Measurements from ENCODE around the gene CORO7. TPM values are rescaled to one million over a fixed set of nuclear protein-coding genes. Genes with fewer than 3 reads are reported as not detected.

The CORO7 gene
- total RNA-seq: 10 to 100 TPM; 17.9 to 53.7 (median 29.7) TPM

DNA sequence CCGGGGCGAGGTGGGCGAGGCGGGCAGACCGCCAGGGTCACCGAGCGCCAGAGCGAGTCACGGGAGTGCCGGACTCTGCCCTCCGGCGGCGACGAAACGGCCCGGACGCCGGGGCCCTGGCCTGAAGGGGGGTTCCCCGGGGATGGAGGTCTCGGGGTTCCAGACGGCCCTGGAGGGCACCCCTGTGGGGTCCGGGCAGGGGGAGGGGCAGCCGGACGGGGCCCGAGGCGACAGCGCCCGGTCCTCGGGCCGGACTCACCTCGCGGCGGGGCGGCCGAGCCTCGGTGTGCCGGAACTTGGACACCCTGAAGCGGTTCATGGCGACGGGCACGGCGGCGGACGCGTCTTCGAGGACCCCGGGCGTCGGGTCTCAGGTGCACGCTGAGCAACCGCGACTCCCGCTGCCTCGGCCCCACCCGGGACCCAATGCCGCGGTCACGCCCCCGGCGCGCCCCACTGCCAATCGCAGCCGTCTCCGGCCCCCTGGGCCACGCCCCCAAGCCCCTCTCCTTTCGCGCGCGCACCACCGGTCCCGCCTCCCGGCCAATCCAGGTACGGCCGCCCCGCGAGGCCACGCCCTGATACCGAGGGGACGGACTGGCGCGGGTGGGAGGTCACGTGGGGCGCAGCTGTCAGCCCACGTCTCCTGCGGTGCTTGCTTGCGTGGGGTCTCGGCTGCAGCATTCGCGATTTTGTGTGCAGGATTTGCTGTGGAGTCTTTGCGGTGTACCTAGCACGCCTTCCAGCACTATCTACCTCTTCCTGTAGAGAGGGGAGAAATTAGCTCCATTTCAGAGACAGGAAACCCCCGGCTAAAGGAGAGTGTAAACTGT is at the start of gene CORO7:
TSS of gene CORO7 (minus strand) at position 397 of the 833 bp plus-strand sequence. CDS start at position 319, 78 bp downstream.
- H3K4me3 ChIP-seq (replicated peaks in 1 of 3): peak within 1 kb of the TSS; percentile 54 to 95 (median 89)
- H3K27me3 ChIP-seq: no peaks in the 10 kb centered on the region
- DNase-seq: peak; percentile 97 to 98
- TF ChIP-seq, protein P1, sequence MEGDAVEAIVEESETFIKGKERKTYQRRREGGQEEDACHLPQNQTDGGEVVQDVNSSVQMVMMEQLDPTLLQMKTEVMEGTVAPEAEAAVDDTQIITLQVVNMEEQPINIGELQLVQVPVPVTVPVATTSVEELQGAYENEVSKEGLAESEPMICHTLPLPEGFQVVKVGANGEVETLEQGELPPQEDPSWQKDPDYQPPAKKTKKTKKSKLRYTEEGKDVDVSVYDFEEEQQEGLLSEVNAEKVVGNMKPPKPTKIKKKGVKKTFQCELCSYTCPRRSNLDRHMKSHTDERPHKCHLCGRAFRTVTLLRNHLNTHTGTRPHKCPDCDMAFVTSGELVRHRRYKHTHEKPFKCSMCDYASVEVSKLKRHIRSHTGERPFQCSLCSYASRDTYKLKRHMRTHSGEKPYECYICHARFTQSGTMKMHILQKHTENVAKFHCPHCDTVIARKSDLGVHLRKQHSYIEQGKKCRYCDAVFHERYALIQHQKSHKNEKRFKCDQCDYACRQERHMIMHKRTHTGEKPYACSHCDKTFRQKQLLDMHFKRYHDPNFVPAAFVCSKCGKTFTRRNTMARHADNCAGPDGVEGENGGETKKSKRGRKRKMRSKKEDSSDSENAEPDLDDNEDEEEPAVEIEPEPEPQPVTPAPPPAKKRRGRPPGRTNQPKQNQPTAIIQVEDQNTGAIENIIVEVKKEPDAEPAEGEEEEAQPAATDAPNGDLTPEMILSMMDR (IDR thresholded peaks at IDR 0.05): peak in 1 of 6 experiments; percentile 21
- TF ChIP-seq POLR2A (IDR thresholded peaks at IDR 0.05): peak; percentile 52 to 62
- intact Hi-C loops (cut with DNase I): no loop called here
- H3K36me3 ChIP-seq: peaks cover 4 to 5% of the 10 kb centered on the region in 2 donors
- WGBS, 2 donors: 0% methylated on average over 1 to 9 of the region's 92 CpGs
- peaks cover 10 to 16% of the 10 kb centered on the region in 2 donors for H3K4me1 ChIP-seq
- H3K9me3 ChIP-seq: no peaks in the 10 kb centered on the region
- peak within 1 kb of the TSS; percentile 25 to 74 (median 60) for H3K27ac ChIP-seq

DNA sequence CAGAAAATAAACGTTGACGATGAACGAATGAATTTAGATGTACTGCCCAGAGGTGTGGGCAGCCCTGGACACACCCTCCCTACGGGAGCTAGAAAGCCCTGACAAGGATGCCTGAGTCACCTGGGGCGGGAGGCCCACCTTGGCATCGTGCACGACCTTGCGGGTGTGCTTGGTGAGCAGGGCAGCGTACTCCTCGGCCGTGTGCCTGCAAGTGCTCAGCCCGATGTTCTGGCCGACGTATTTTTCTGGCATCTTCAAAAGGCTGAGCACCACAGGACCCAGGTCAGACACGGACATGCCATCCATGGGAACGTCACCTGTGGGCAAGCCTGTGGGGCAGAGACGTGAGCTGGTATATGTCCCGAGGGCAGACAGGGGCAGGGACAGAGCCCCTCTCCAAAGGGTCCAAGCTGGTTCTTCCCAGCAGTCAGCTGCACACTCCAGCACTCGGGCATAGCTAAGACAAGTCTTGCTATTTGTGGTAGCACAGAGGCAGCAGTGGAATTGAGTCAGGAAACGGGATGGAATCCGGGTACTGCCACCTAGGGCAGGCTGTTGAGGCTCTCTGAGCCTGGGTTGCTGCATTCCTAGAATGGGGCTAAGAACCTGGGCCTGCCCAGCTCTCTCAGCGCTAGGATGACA is 47.2 kb upstream of the CORO7 start:
- H3K27me3 ChIP-seq: no peaks in the 10 kb centered on the region
- H3K9me3 ChIP-seq: no peaks in the 10 kb centered on the region
- peaks cover 20 to 37% of the 10 kb centered on the region in 2 donors for H3K36me3 ChIP-seq
- 92 to 93% methylated on average over 20 to 22 of the region's 22 CpGs for WGBS, 2 donors
- intact Hi-C loops (cut with DNase I): no loop called here
- H3K27ac ChIP-seq: no peak overlapping the region
- no peak for DNase-seq
- no peaks in the 10 kb centered on the region for H3K4me1 ChIP-seq
- H3K4me3 ChIP-seq (replicated peaks in 1 of 3): no peak overlapping the region
- TF ChIP-seq, protein P1 (IDR thresholded peaks at IDR 0.05): no peak
- TF ChIP-seq POLR2A (IDR thresholded peaks at IDR 0.05): no peak

DNA sequence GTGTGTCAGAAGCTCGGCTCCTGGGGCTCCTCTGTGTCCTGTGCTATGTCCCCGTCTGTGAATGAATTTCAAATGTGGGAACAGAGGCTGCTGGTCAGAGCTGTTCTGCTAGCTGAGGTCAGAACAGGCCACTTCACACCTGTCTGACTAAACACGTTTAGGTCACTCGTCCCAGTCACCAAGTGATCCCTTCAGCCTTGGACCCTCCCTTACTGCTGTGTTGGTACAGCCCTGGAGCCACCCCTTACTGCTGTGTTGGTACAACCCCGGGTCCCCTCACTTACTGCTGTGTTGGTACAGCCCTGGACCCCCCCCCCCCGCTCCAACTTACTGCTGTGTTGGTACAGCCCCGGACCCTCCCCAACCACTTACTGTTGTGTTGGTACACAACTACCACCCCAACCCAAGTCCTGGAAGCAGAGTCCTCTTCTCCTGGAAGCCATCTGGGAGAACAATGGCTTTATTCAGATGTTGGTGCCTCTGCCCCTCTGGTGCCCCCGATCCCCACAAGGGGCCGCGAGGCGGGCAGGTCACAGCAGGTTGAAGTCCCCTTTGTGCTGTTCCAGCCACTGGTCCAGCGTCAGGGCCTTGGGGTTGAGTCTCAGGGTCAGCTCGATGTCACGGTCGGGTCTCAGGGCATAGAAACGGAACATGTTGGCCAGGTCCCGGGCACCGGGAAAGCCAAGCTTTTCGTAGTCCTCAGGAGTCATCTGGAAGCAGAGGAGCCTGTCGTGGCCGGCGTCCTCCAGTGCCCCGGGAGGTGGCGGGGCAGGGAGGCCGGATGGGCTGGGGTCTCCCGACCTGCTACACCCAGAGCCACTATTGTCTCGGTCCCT is 45.1 kb upstream of the CORO7 start:
- WGBS, 2 donors: 90 to 92% methylated on average over 2 to 14 of the region's 27 CpGs
- Histone ChIP-seq H3K27me3 (no peaks in the 10 kb centered on the region), H3K9me3 (no peaks in the 10 kb centered on the region), H3K4me3 (replicated peaks in 1 of 3) (no peak overlapping the region), H3K36me3 (peaks cover 21 to 47% of the 10 kb centered on the region in 2 donors), H3K4me1 (no peaks in the 10 kb centered on the region), H3K27ac (no peak overlapping the region)
- DNase-seq: no peak
- intact Hi-C loops (cut with DNase I): no loop called here
- no peak for TF ChIP-seq POLR2A (IDR thresholded peaks at IDR 0.05)
- TF ChIP-seq, protein P1 (IDR thresholded peaks at IDR 0.05): no peak

DNA sequence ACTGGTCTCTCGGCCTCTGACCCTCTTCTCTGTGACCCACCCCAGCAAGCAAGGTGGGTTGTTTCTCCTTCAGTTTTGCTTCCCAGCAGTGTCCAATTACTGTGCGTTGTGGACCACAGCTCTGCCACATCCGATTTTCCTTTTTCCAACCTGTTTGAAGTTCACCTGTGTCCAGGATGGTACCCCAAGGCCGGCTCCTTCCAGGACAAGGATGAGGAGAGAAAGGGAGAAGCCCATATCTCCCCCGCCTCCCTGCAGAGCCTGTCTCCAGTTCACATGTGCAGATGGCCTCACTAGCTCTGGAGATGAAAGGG is 44.5 kb upstream of the CORO7 start:
- H3K9me3 ChIP-seq: no peaks in the 10 kb centered on the region
- TF ChIP-seq POLR2A (IDR thresholded peaks at IDR 0.05): no peak
- TF ChIP-seq, protein P1 (IDR thresholded peaks at IDR 0.05): no peak
- WGBS, 2 donors: 91 to 93% methylated on average over 4 to 5 of the region's 5 CpGs
- peaks cover 22 to 46% of the 10 kb centered on the region in 2 donors for H3K36me3 ChIP-seq
- H3K27me3 ChIP-seq: no peaks in the 10 kb centered on the region
- H3K27ac ChIP-seq: no peak overlapping the region
- no peaks in the 10 kb centered on the region for H3K4me1 ChIP-seq
- H3K4me3 ChIP-seq (replicated peaks in 1 of 3): no peak overlapping the region
- DNase-seq: no peak
- intact Hi-C loops (cut with DNase I): no loop called here
